Endothelial cell of umbilical vein (primary cell): Measurements from ENCODE around the gene FAM222B. TPM values are rescaled to one million over a fixed set of nuclear protein-coding genes. Genes with fewer than 3 reads are reported as not detected.

Experiments
- BruUV-seq: library from RNA; stranded (reverse); fragments of 400-500 nt; replicated peaks from 2 replicates; lab custom pipeline; 2021; lab: Mats Ljungman, UMichigan
- CTCF ChIA-PET: fragments of 300-600, 350-600 bp; sonication (Branson Sonifier 250); formaldehyde crosslinking; loops from one replicate; lab custom pipeline; 2021; ENCODE audit warnings: antibody characterized with exemption, inconsistent platforms; lab: Charles Lee
- POLR2A ChIA-PET: fragments of 300-600, 350-600 bp; sonication (Branson Sonifier 250); formaldehyde crosslinking; loops from one replicate; lab custom pipeline; 2021; ENCODE audit warnings: antibody characterized with exemption, inconsistent platforms; lab: Charles Lee
- DNase-seq: peaks from one replicate; pipeline ENCODE4 v3.0.0-alpha.2; 2011; ENCODE audit warnings: low read depth, low spot score
- FAIRE-seq: peaks from 2 replicates; lab custom pipeline; 2011; peaks lifted over from hg19 to GRCh38; lab: Jason Lieb, UNC
- H2AFZ ChIP-seq: 2 replicates; pipeline ENCODE4 v1.6.0; 2012; ENCODE audit warnings: low read depth, low read length, control low read depth, inconsistent platforms
- H3K27ac ChIP-seq: 2 replicates; pipeline ENCODE4 v1.5.1; 2011; ENCODE audit warnings: low read depth, mild to moderate bottlenecking, control low read depth, low read length, moderate library complexity; ENCODE audit not compliant: insufficient read depth
- H3K27me3 ChIP-seq, 2 experiments: 2 replicates each; pipeline versions ENCODE4 v1.6.0 to v1.6.1; 2011; ENCODE audit warnings: low read length in 2 of 2, mixed read lengths in 1 of 2; ENCODE audit not compliant: control insufficient read depth in 2 of 2, insufficient read depth in 2 of 2
- H3K36me3 ChIP-seq, 2 experiments: 2 replicates in 1 of 2; 3 replicates in 1 of 2; pipeline ENCODE4 v1.5.1; 2011; ENCODE audit warnings: low read length in 2 of 2, mild to moderate bottlenecking in 1 of 2, moderate library complexity in 1 of 2; ENCODE audit not compliant: control insufficient read depth in 2 of 2, insufficient read depth in 2 of 2; ENCODE audit errors: extremely low read depth in 1 of 2
- H3K4me1 ChIP-seq: 3 replicates; pipeline ENCODE4 v1.5.1; 2011; ENCODE audit warnings: mild to moderate bottlenecking, low read length; ENCODE audit not compliant: control insufficient read depth, insufficient read depth; ENCODE audit errors: extremely low read depth
- H3K4me2 ChIP-seq: 2 replicates; pipeline ENCODE4 v1.6.1; 2011; ENCODE audit warnings: low read length, control low read depth, mixed read lengths; ENCODE audit not compliant: insufficient read depth
- H3K4me3 ChIP-seq, 3 experiments: fragments of 200-600 bp in 1 of 3; sonication (generic), shearing (Covaris generic) in 1 of 3; replicated peaks in 1 of 3; 2 replicates each; pipeline ENCODE4 v1.5.1; 2011 to 2016; ENCODE audit warnings: control low read depth in 3 of 3, low read length in 3 of 3, mild to moderate bottlenecking in 2 of 3, inconsistent platforms in 1 of 3, low read depth in 1 of 3, moderate library complexity in 1 of 3; ENCODE audit not compliant: insufficient read depth in 1 of 3
- H3K79me2 ChIP-seq: 2 replicates; pipeline ENCODE4 v1.6.0; 2012; ENCODE audit warnings: low read length, inconsistent platforms; ENCODE audit not compliant: control insufficient read depth, insufficient read depth
- H3K9ac ChIP-seq: replicated peaks from 2 replicates; pipeline ENCODE3; 2011; ENCODE audit warnings: low read length, control low read depth; ENCODE audit not compliant: insufficient read depth; ENCODE audit errors: extremely low read depth
- H3K9me1 ChIP-seq: replicated peaks from 3 replicates; pipeline ENCODE4 v1.6.0; 2011; ENCODE audit warnings: mild to moderate bottlenecking, low read length; ENCODE audit not compliant: control insufficient read depth, insufficient read depth; ENCODE audit errors: extremely low read depth
- H3K9me3 ChIP-seq: replicated peaks from 2 replicates; pipeline ENCODE4 v1.5.1; 2012; ENCODE audit warnings: low read length, inconsistent platforms; ENCODE audit not compliant: control insufficient read depth, insufficient read depth
- H4K20me1 ChIP-seq: replicated peaks from 2 replicates; pipeline ENCODE3; 2011; ENCODE audit warnings: mild to moderate bottlenecking, low read length; ENCODE audit not compliant: control insufficient read depth, insufficient read depth; ENCODE audit errors: extremely low read depth
- EZH2 ChIP-seq: IDR thresholded peaks from 2 replicates; pipeline ENCODE4 v1.6.1; 2012; ENCODE audit warnings: borderline replicate concordance, low read depth, mild to moderate bottlenecking, moderate library complexity, low read length, inconsistent platforms; ENCODE audit not compliant: severe bottlenecking
- FOS ChIP-seq: IDR thresholded peaks from 2 replicates; pipeline ENCODE4 v1.6.1; 2011; ENCODE audit warnings: mild to moderate bottlenecking, low read length, moderate library complexity, borderline replicate concordance; ENCODE audit not compliant: insufficient read depth
- GATA2 ChIP-seq: IDR thresholded peaks from 2 replicates; pipeline ENCODE4 v1.7.0; 2011; ENCODE audit warnings: low read depth, mild to moderate bottlenecking, moderate library complexity, mixed read lengths, low read length; ENCODE audit not compliant: insufficient read length, insufficient read depth
- JUN ChIP-seq: IDR thresholded peaks from 2 replicates; pipeline ENCODE4 v1.6.1; 2011; ENCODE audit warnings: borderline replicate concordance, low read depth; ENCODE audit not compliant: insufficient read length, insufficient read depth
- MYC ChIP-seq: IDR thresholded peaks from one replicate; pipeline ENCODE4 v1.6.1; 2011; ENCODE audit warnings: mild to moderate bottlenecking, low read depth, low read length
- POLR2A ChIP-seq: IDR thresholded peaks from 2 replicates; pipeline ENCODE4 v1.6.1; 2012; ENCODE audit warnings: low read depth, mild to moderate bottlenecking, control low read depth, low read length
- POLR2AphosphoS5 ChIP-seq: IDR thresholded peaks from 2 replicates; pipeline ENCODE4 v1.6.1; 2012; ENCODE audit warnings: low read depth, mild to moderate bottlenecking, control low read depth, low read length, moderate library complexity; ENCODE audit not compliant: insufficient read depth
- dilution Hi-C: fragments of 300-500 bp; cut with MboI; formaldehyde crosslinking; loops from one replicate; pipeline ENCODE4 v1.15.0; 2019; ENCODE audit warnings: low sequenced_read_pairs; ENCODE audit not compliant: extremely low pct_ligation_motif_present
- intact Hi-C: fragments of 100-400 bp; cut with micrococcal nuclease; formaldehyde crosslinking; loops from one replicate; pipeline ENCODE4 v1.10.0; 2022
- polyA plus RNA-seq, 4 experiments: library from polyadenylated mRNA; depleted of rRNA in 3 of 4; stranded (reverse) in 3 of 4; unstranded in 1 of 4; fragments of >200 nt; gene quantifications; 2 replicates each; pipeline versions ENCODE4 v1.2.1 to v1.2.3, GENCODE V29; 2011 to 2012; ENCODE audit warnings: missing spikeins in 1 of 4
- total RNA-seq: library from RNA; stranded (reverse); gene quantifications from 2 replicates; pipeline ENCODE4 v1.2.3, GENCODE V29; 2021
- TF ChIP-seq, protein P1 (sequence below): IDR thresholded peaks from 2 replicates; pipeline ENCODE4 v1.6.1; 2011; ENCODE audit not compliant: insufficient read depth, insufficient read length
- TF ChIP-seq, protein P2 (sequence below), 2 donors: IDR thresholded peaks; 1 replicate in 1 of 2; 2 replicates in 1 of 2; pipeline ENCODE4 v1.5.1; 2011; ENCODE audit warnings: low read length in 2 of 2, mild to moderate bottlenecking in 2 of 2, moderate library complexity in 2 of 2, control low read depth in 1 of 2, inconsistent platforms in 1 of 2, low read depth in 1 of 2; ENCODE audit not compliant: insufficient read depth in 1 of 2; ENCODE audit errors: extremely low read depth in 1 of 2

Gene FAM222B
- total and polyA plus RNA-seq, 2 donors (not counting 3 experiments of a cell fraction or from before 2014, with no cell fraction given), result 21.1 to 30.6 TPM

DNA sequence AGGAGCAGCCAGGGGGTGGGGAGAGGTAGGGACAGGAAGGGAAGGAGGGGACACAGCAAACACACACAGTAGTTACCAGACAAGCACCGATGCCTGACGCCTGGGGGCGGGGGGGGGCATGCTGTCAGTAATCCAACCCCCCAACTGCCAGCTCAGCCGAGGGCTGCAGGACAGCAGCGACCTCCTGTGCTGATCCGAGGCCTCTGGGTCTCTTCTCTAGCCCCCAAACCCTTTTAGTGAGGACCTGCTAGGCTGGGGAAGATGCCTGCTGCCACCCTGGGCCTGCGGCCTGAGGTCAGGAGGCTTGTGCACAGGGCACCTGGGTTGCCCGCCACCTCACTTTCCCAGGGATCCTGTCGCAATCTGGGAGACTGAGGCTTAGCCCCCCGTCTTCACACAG is 43.4 kb upstream of the FAM222B start:
- dilution Hi-C loops (no loop called here), intact Hi-C loops (no loop called here)
- Histone ChIP-seq H3K9ac (no peak overlapping the region), H3K36me3 (peaks cover 7 to 43% of the 10 kb centered on the region in 2 experiments), H3K9me3 (no peaks in the 10 kb centered on the region), H3K4me2 (no peak overlapping the region), H4K20me1 (no peaks in the 10 kb centered on the region), H3K27ac (no peak overlapping the region), H2AFZ (no peak overlapping the region), H3K27me3 (no peaks in the 10 kb centered on the region), H3K4me3 (no peak overlapping the region), H3K9me1 (no peaks in the 10 kb centered on the region), H3K79me2 (no peaks in the 10 kb centered on the region), H3K4me1 (peaks cover 10% of the 10 kb centered on the region)
- ChIA-PET POLR2A (no interaction called here), CTCF (no interaction called here)
- DNase-seq (no peak), FAIRE-seq (no peak)
- TF ChIP-seq, protein P1, sequence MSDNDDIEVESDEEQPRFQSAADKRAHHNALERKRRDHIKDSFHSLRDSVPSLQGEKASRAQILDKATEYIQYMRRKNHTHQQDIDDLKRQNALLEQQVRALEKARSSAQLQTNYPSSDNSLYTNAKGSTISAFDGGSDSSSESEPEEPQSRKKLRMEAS, result no peak
- TF ChIP-seq EZH2 (no peak), FOS (no peak), POLR2AphosphoS5 (no peak), JUN (no peak), POLR2A (no peak), MYC (no peak), GATA2 (no peak)
- TF ChIP-seq, protein P2, sequence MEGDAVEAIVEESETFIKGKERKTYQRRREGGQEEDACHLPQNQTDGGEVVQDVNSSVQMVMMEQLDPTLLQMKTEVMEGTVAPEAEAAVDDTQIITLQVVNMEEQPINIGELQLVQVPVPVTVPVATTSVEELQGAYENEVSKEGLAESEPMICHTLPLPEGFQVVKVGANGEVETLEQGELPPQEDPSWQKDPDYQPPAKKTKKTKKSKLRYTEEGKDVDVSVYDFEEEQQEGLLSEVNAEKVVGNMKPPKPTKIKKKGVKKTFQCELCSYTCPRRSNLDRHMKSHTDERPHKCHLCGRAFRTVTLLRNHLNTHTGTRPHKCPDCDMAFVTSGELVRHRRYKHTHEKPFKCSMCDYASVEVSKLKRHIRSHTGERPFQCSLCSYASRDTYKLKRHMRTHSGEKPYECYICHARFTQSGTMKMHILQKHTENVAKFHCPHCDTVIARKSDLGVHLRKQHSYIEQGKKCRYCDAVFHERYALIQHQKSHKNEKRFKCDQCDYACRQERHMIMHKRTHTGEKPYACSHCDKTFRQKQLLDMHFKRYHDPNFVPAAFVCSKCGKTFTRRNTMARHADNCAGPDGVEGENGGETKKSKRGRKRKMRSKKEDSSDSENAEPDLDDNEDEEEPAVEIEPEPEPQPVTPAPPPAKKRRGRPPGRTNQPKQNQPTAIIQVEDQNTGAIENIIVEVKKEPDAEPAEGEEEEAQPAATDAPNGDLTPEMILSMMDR (IDR thresholded peaks at IDR 0.05; ENCODE audit: extremely low read depth in 1 of 2, insufficient read depth in 1 of 2, low read depth in 1 of 2, low read length in 2 of 2), result no peak
- no TSS peak for BruUV-seq
